SK-N-SH treated with all-trans-retinoic acid at 6 μM for 48 hours (cell line): ENCODE results near the gene AP3B1.

ENCODE experiments used
- ATAC-seq: fragments of 200-7000 bp; cut with Tn5 transposase; 3 replicates; pipeline ENCODE4 v1.9.1; 2020; ENCODE audit warnings: mild to moderate bottlenecking, moderate library complexity
- ARNTL ChIP-seq: fragments of 450-650 bp; formaldehyde crosslinking; IDR thresholded peaks from 2 replicates; pipeline ENCODE4 v1.5.0; 2020; ENCODE audit warnings: low read depth, mild to moderate bottlenecking, moderate library complexity, borderline replicate concordance
- BACH2 ChIP-seq: fragments of 250-450 bp; sonication (Bioruptor Pico); IDR thresholded peaks from 2 replicates; pipeline ENCODE4 v1.9.0; 2021; ENCODE audit warnings: mild to moderate bottlenecking, borderline replicate concordance
- CSDC2 ChIP-seq: fragments of 250-450 bp; sonication (Bioruptor Pico); IDR thresholded peaks from 2 replicates; pipeline ENCODE4 v1.5.0; 2020; ENCODE audit warnings: mild to moderate bottlenecking, moderate library complexity
- GLIS3 ChIP-seq: fragments of 250-450 bp; sonication (Bioruptor Pico); IDR thresholded peaks from 2 replicates; pipeline ENCODE4 v1.5.0; 2020; ENCODE audit warnings: mild to moderate bottlenecking, moderate library complexity
- ISL1 ChIP-seq: fragments of 250-450 bp; sonication (Bioruptor Pico); IDR thresholded peaks from 2 replicates; pipeline ENCODE4 v2.1.2; 2022; ENCODE audit warnings: mild to moderate bottlenecking, moderate library complexity
- OSR1 ChIP-seq: fragments of 250-450 bp; sonication (Bioruptor Pico); IDR thresholded peaks from 2 replicates; pipeline ENCODE4 v1.8.0; 2022; ENCODE audit warnings: moderate library complexity, mild to moderate bottlenecking, inconsistent platforms
- RARB ChIP-seq: fragments of 250-450 bp; sonication (Bioruptor Pico); IDR thresholded peaks from 2 replicates; pipeline ENCODE4 v1.8.0; 2021; ENCODE audit warnings: mild to moderate bottlenecking, moderate library complexity
- TCF4 ChIP-seq: fragments of 250-450 bp; sonication (Bioruptor Pico); IDR thresholded peaks from 2 replicates; pipeline ENCODE4 v1.8.0; 2021; ENCODE audit warnings: mild to moderate bottlenecking, moderate library complexity, borderline replicate concordance
- TOX ChIP-seq: fragments of 250-450 bp; sonication (Bioruptor Pico); IDR thresholded peaks from 2 replicates; pipeline ENCODE4 v1.8.0; 2021; ENCODE audit warnings: mild to moderate bottlenecking, moderate library complexity, borderline replicate concordance
- ZC3H10 ChIP-seq: fragments of 250-450 bp; sonication (Bioruptor Pico); IDR thresholded peaks from 2 replicates; pipeline ENCODE4 v1.5.1; 2021; ENCODE audit warnings: mild to moderate bottlenecking, moderate library complexity
- ZFP3 ChIP-seq: fragments of 250-450 bp; sonication (Bioruptor Pico); IDR thresholded peaks from 2 replicates; pipeline ENCODE4 v1.5.0; 2020; ENCODE audit warnings: mild to moderate bottlenecking, moderate library complexity
- ZFP30 ChIP-seq: fragments of 450-650 bp; formaldehyde crosslinking; IDR thresholded peaks from 2 replicates; pipeline ENCODE4 v1.5.0; 2022; ENCODE audit warnings: mild to moderate bottlenecking, moderate library complexity
- ZNF8 ChIP-seq: fragments of 450-650 bp; formaldehyde crosslinking; IDR thresholded peaks from 2 replicates; pipeline ENCODE4 v1.5.0; 2020; ENCODE audit warnings: mild to moderate bottlenecking, moderate library complexity
- TF ChIP-seq, protein P1 (sequence below): fragments of 250-450 bp; sonication (Bioruptor Pico); IDR thresholded peaks from 2 replicates; pipeline ENCODE4 v1.5.0; 2020; ENCODE audit warnings: mild to moderate bottlenecking, moderate library complexity
- TF ChIP-seq, protein P2 (sequence below): fragments of 250-450 bp; sonication (Bioruptor Pico); IDR thresholded peaks from 2 replicates; pipeline ENCODE4 v1.8.0; 2020; ENCODE audit warnings: mild to moderate bottlenecking, moderate library complexity, borderline replicate concordance
- TF ChIP-seq, protein P3 (sequence below): fragments of 250-450 bp; sonication (Bioruptor Pico); IDR thresholded peaks from 2 replicates; pipeline ENCODE4 v1.5.1; 2020; ENCODE audit warnings: low read depth, mild to moderate bottlenecking, moderate library complexity
- TF ChIP-seq, protein P4 (sequence below): fragments of 250-450 bp; sonication (Bioruptor Pico); IDR thresholded peaks from 2 replicates; pipeline ENCODE4 v1.8.0; 2021; ENCODE audit warnings: low read depth, mild to moderate bottlenecking, moderate library complexity, borderline replicate concordance
- TF ChIP-seq, protein P5 (sequence below): fragments of 250-450 bp; sonication (Bioruptor Pico); IDR thresholded peaks from 2 replicates; pipeline ENCODE4 v1.5.1; 2021; ENCODE audit warnings: mild to moderate bottlenecking, moderate library complexity

The AP3B1 gene

DNA sequence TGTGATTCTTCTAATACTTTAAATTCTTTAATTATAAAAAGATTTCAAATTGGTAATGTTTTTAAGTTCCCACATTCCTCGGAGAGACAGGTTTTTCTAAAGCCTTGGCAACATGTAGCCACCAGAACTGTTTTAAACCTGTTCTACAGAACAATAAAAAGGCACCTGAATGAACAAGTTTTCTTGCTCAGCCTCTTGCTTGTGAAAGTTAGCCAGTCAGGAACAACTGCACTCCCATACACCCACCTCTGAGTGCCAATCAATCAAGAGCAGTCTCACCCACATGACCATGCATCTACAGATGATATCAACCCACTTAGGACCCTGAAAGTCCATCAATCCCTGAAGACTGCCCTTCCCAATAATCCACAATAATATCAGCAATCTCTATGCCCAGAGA, 62.3 kb downstream of the AP3B1 start (continued):
- TF ChIP-seq, protein P1, sequence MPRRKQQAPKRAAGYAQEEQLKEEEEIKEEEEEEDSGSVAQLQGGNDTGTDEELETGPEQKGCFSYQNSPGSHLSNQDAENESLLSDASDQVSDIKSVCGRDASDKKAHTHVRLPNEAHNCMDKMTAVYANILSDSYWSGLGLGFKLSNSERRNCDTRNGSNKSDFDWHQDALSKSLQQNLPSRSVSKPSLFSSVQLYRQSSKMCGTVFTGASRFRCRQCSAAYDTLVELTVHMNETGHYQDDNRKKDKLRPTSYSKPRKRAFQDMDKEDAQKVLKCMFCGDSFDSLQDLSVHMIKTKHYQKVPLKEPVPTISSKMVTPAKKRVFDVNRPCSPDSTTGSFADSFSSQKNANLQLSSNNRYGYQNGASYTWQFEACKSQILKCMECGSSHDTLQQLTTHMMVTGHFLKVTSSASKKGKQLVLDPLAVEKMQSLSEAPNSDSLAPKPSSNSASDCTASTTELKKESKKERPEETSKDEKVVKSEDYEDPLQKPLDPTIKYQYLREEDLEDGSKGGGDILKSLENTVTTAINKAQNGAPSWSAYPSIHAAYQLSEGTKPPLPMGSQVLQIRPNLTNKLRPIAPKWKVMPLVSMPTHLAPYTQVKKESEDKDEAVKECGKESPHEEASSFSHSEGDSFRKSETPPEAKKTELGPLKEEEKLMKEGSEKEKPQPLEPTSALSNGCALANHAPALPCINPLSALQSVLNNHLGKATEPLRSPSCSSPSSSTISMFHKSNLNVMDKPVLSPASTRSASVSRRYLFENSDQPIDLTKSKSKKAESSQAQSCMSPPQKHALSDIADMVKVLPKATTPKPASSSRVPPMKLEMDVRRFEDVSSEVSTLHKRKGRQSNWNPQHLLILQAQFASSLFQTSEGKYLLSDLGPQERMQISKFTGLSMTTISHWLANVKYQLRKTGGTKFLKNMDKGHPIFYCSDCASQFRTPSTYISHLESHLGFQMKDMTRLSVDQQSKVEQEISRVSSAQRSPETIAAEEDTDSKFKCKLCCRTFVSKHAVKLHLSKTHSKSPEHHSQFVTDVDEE (CRISPR knock-in tag), result no peak

DNA sequence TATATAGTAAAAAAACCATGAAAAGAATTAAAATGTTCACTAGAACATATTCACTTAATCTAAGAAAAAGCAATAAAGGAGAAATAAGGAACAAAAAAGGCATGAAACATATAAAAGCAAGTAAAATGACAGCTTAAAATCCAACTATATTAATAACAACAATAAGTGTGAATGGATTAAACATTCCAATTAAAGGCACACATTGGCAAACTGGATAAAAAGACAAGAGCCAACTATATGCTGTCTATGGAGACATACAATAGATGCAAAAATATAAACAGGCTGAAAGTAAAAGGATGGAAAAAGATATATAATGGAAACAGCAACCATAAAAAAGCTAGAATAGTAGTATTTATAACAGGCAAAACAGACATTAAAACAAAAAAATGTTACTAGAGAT, 70.1 kb downstream of the AP3B1 start:
- no peak for ATAC-seq
- TF ChIP-seq ZFP3 (CRISPR knock-in tag), result no peak
- TF ChIP-seq TCF4, result no peak
- TF ChIP-seq, protein P1 (CRISPR knock-in tag), result no peak
- TF ChIP-seq, protein P2, sequence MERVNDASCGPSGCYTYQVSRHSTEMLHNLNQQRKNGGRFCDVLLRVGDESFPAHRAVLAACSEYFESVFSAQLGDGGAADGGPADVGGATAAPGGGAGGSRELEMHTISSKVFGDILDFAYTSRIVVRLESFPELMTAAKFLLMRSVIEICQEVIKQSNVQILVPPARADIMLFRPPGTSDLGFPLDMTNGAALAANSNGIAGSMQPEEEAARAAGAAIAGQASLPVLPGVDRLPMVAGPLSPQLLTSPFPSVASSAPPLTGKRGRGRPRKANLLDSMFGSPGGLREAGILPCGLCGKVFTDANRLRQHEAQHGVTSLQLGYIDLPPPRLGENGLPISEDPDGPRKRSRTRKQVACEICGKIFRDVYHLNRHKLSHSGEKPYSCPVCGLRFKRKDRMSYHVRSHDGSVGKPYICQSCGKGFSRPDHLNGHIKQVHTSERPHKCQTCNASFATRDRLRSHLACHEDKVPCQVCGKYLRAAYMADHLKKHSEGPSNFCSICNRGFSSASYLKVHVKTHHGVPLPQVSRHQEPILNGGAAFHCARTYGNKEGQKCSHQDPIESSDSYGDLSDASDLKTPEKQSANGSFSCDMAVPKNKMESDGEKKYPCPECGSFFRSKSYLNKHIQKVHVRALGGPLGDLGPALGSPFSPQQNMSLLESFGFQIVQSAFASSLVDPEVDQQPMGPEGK, result no peak
- TF ChIP-seq, protein P3, sequence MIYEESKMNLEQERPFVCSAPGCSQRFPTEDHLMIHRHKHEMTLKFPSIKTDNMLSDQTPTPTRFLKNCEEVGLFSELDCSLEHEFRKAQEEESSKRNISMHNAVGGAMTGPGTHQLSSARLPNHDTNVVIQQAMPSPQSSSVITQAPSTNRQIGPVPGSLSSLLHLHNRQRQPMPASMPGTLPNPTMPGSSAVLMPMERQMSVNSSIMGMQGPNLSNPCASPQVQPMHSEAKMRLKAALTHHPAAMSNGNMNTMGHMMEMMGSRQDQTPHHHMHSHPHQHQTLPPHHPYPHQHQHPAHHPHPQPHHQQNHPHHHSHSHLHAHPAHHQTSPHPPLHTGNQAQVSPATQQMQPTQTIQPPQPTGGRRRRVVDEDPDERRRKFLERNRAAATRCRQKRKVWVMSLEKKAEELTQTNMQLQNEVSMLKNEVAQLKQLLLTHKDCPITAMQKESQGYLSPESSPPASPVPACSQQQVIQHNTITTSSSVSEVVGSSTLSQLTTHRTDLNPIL (CRISPR knock-in tag), result no peak
- no peak for TF ChIP-seq ISL1
- TF ChIP-seq, protein P4, sequence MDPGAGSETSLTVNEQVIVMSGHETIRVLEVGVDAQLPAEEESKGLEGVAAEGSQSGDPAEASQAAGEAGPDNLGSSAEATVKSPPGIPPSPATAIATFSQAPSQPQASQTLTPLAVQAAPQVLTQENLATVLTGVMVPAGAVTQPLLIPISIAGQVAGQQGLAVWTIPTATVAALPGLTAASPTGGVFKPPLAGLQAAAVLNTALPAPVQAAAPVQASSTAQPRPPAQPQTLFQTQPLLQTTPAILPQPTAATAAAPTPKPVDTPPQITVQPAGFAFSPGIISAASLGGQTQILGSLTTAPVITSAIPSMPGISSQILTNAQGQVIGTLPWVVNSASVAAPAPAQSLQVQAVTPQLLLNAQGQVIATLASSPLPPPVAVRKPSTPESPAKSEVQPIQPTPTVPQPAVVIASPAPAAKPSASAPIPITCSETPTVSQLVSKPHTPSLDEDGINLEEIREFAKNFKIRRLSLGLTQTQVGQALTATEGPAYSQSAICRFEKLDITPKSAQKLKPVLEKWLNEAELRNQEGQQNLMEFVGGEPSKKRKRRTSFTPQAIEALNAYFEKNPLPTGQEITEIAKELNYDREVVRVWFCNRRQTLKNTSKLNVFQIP, result no peak
- no peak for TF ChIP-seq ZNF8
- no peak for TF ChIP-seq OSR1 (CRISPR knock-in tag)
- TF ChIP-seq GLIS3, result no peak
- no peak for TF ChIP-seq RARB (CRISPR knock-in tag)
- no peak for TF ChIP-seq ZFP30
- TF ChIP-seq ZC3H10, result no peak
- TF ChIP-seq BACH2 (CRISPR knock-in tag), result no peak
- TF ChIP-seq, all 23 proteins: peak for 0

DNA sequence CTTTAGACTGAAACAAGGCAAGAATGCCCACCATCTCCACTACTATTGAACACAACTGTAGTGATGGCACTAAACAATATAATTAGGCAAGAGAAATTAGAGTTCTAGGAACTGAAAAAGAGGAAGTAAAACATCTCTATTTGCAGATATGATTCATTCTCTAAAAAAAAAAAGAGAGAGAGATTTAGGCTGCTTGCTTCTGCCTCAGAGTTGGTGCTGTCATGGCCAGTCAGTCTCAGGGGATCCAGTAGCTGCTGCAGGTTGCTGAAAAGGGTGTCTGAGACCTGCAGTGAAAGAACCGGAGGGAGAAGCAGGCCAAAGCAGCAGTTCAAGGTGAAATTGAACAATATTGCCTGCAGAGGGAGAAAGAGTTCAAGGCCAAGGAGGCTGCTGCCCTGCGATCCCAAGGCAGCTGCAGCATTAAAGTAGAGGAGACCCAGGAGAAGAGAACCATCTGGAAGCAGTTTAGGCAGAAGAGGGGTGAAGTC, 72.5 kb downstream of the AP3B1 start:
- TF ChIP-seq, protein P2, result no peak
- no peak for TF ChIP-seq ARNTL (CRISPR knock-in tag)
- no peak for TF ChIP-seq TOX (CRISPR knock-in tag)
- TF ChIP-seq OSR1 (CRISPR knock-in tag), result no peak
- no peak for TF ChIP-seq CSDC2 (CRISPR knock-in tag)
- no peak for TF ChIP-seq ZC3H10
- TF ChIP-seq, protein P4, result no peak
- TF ChIP-seq ISL1, result no peak
- TF ChIP-seq, protein P5, sequence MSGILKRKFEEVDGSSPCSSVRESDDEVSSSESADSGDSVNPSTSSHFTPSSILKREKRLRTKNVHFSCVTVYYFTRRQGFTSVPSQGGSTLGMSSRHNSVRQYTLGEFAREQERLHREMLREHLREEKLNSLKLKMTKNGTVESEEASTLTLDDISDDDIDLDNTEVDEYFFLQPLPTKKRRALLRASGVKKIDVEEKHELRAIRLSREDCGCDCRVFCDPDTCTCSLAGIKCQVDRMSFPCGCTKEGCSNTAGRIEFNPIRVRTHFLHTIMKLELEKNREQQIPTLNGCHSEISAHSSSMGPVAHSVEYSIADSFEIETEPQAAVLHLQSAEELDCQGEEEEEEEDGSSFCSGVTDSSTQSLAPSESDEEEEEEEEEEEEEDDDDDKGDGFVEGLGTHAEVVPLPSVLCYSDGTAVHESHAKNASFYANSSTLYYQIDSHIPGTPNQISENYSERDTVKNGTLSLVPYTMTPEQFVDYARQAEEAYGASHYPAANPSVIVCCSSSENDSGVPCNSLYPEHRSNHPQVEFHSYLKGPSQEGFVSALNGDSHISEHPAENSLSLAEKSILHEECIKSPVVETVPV (CRISPR knock-in tag), result no peak
- TF ChIP-seq, protein P3 (CRISPR knock-in tag), result no peak
- ATAC-seq, result no peak
